Stimulated activated naive CD8-positive, alpha-beta T cell treated with anti-CD3 and anti-CD28 coated beads, Interleukin-15, Interleukin-2, amounts not matched to agents 100 ng/mL and 50 ng/mL, for 24 hours (primary cell): ENCODE data around the gene SLC6A14.

Source experiments
- H3K27ac Mint-ChIP-seq: one replicate; pipeline ENCODE4 v1.8.0; 2021; ENCODE audit warnings: mild to moderate bottlenecking, mixed read lengths
- H3K27me3 Mint-ChIP-seq: one replicate; pipeline ENCODE4 v1.8.0; 2021; ENCODE audit warnings: mixed read lengths
- H3K36me3 Mint-ChIP-seq: one replicate; pipeline ENCODE4 v1.8.0; 2021; ENCODE audit warnings: low read depth, mixed read lengths
- H3K4me1 Mint-ChIP-seq: one replicate; pipeline ENCODE4 v1.8.0; 2021; ENCODE audit warnings: low read depth, mixed read lengths
- H3K4me3 Mint-ChIP-seq: one replicate; pipeline ENCODE4 v1.8.0; 2021; ENCODE audit warnings: mild to moderate bottlenecking, mixed read lengths
- H3K9me3 Mint-ChIP-seq: one replicate; pipeline ENCODE4 v1.8.0; 2021; ENCODE audit warnings: mixed read lengths

SLC6A14 gene, protein sequence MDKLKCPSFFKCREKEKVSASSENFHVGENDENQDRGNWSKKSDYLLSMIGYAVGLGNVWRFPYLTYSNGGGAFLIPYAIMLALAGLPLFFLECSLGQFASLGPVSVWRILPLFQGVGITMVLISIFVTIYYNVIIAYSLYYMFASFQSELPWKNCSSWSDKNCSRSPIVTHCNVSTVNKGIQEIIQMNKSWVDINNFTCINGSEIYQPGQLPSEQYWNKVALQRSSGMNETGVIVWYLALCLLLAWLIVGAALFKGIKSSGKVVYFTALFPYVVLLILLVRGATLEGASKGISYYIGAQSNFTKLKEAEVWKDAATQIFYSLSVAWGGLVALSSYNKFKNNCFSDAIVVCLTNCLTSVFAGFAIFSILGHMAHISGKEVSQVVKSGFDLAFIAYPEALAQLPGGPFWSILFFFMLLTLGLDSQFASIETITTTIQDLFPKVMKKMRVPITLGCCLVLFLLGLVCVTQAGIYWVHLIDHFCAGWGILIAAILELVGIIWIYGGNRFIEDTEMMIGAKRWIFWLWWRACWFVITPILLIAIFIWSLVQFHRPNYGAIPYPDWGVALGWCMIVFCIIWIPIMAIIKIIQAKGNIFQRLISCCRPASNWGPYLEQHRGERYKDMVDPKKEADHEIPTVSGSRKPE

DNA sequence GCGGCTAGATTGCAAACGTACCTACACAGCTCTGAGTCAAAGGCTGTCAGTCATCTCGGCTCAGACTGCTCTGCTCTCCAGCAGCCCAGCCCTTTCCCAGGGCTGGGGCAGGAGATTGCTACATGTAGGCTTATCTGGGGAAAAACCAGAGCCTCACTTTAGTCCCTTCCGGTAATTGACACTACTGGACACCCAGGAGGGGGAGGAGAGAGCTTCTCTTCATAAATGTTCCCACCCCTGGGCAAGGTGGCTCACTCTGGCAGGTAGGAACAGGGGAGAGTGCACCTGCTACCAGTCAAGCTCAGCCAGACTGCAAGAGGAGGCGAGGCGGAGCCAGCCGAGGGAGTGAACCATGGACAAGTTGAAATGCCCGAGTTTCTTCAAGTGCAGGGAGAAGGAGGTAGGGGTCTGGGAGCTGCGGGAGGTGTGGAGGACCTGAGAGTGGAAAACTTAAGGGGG is at the start of gene SLC6A14:
SLC6A14 (plus strand) TSS at position 249 of the 459 bp plus-strand sequence; CDS start at position 353, 104 bp downstream.
- Mint-ChIP-seq H3K4me3 (no peak within 1 kb of the TSS), H3K27ac (no peak within 1 kb of the TSS), H3K36me3 (no peaks in the 10 kb centered on the region), H3K4me1 (no peaks in the 10 kb centered on the region), H3K9me3 (no peaks in the 10 kb centered on the region), H3K27me3 (no peaks in the 10 kb centered on the region)

DNA sequence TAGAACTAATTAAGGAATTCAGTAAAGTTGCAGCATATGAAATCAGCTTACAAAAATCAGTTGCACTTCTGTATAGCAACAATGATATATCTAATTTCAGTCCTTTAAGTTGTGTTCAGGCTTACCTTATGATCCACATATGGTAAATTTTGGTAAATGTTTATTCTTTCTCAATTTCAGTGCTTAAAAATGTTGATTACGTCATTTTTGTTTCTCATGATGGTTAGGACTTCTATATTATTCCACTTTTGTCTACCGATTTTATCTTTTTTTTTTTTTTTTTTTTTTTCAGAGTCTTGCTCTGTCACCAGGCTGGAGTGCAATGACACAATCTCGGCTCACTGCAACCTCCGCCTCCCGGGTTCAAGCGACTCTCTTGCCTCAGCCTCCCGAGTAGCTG is 40.7 kb upstream of the SLC6A14 start:
- Mint-ChIP-seq H3K4me1 (no peaks in the 10 kb centered on the region), H3K27ac (no peak overlapping the region), H3K36me3 (no peaks in the 10 kb centered on the region), H3K4me3 (no peak overlapping the region), H3K27me3 (no peaks in the 10 kb centered on the region), H3K9me3 (no peaks in the 10 kb centered on the region)

DNA sequence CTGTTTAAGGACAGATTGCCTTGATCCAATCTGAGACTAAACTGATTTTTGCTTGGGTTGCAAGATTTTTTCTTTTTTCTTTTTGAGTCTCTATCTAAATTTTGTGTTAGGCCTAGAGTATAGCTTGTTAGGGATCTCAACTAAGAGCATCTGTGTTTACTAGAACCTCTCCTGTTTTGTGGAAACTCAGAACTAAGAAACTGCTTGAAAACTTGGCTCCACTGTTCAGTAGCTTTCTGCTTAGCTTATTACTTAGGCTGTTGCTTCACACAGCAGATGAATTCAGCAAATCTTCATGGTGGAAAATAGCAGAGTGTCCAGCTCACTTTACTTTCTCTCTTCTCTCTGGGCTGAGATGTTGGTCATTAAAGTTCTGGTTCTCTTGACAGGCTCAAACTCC is 36.7 kb upstream of the SLC6A14 start:
- Mint-ChIP-seq H3K27ac (no peak overlapping the region), H3K4me3 (no peak overlapping the region), H3K27me3 (no peaks in the 10 kb centered on the region), H3K36me3 (no peaks in the 10 kb centered on the region), H3K9me3 (no peaks in the 10 kb centered on the region), H3K4me1 (no peaks in the 10 kb centered on the region)

DNA sequence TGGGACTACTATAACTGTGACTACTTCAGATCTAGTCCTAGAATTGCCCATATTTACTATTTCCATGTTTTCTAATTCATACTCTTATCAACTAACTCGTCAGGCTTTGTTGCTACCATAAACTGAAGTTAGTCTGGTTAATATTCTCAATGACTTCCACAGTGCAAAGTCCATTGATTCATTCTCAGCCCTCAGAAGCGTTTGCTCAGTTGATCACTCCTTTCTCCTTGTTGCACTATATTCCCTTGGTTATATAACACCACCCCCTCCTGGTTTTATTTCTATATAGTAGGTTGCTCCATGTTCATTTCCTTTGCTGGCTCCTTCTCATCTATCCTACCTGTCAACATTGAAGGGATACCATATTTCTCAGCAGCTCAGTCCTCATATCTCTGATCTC is 27.2 kb upstream of the SLC6A14 start:
- no peaks in the 10 kb centered on the region for H3K36me3 Mint-ChIP-seq

DNA sequence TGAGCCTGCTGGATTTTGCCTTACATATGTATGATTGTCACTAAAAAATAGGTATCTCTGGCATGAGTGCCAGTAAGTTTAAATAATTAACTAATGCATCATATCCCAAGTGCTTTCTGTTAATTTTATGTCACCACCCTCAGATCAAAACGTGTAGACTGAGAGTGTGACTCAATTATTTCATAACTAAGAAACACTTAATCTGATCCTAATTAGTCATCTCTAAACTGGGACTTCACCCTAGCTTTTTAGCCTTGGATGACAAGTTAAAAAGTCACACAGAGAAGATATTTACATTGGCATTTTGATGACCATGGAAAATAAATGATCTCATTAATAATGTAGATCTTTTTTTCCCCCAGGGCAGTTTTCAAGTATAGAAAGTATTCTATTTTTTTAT is 23.1 kb upstream of the SLC6A14 start:
- H3K4me1 Mint-ChIP-seq: no peaks in the 10 kb centered on the region
- H3K27me3 Mint-ChIP-seq: no peaks in the 10 kb centered on the region
- no peak overlapping the region for H3K4me3 Mint-ChIP-seq
- peaks cover 9% of the 10 kb centered on the region for H3K9me3 Mint-ChIP-seq
- no peak overlapping the region for H3K27ac Mint-ChIP-seq
- no peaks in the 10 kb centered on the region for H3K36me3 Mint-ChIP-seq

More for the DNA sequence above, 27.2 kb upstream of the SLC6A14 start:
- Mint-ChIP-seq H3K27ac (no peak overlapping the region), H3K4me1 (no peaks in the 10 kb centered on the region), H3K27me3 (no peaks in the 10 kb centered on the region), H3K4me3 (no peak overlapping the region), H3K9me3 (peaks cover 9% of the 10 kb centered on the region)

DNA sequence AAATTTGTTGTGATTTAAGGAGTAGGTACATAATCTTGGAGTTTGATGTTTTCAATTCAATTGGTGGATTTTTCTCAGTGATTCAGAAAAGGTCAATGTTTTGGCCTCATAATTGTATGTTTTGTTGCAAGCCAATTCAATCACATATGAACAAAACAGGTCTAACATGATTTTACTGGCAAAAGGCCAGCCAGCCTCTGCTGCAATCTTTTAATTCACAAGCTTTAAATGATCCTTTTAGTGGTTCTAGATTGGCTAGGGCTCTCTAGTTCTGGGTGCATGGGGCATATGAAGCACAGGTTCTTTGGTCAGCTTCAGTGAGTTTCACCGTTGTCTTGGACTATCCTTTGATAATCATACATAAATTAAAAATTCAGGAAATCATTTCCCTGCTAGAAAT is 19.2 kb upstream of the SLC6A14 start:
- H3K27me3 Mint-ChIP-seq: no peaks in the 10 kb centered on the region

DNA sequence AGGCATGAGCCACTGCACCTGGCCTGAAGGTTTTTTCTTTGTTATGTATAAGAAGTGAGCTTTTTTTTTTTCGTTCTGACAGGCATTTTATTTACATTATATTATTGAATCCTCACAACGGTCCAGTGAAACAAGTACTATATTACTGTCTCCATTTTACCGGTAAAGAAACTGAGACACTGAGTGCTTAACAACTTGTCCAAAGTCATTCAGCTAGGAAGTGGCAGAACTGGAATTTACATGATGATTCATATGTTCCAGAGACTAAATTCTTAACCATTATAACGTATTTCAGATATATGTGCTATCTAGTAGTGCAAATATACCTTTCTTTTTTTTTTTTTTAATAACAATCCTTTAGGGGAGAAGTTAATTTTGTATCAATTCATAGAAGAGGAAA is 18.4 kb upstream of the SLC6A14 start:
- H3K36me3 Mint-ChIP-seq: no peaks in the 10 kb centered on the region
- no peak overlapping the region for H3K4me3 Mint-ChIP-seq
- no peaks in the 10 kb centered on the region for H3K4me1 Mint-ChIP-seq
- H3K9me3 Mint-ChIP-seq: no peaks in the 10 kb centered on the region
- H3K27me3 Mint-ChIP-seq: no peaks in the 10 kb centered on the region
- H3K27ac Mint-ChIP-seq: no peak overlapping the region

More for the DNA sequence above, 19.2 kb upstream of the SLC6A14 start:
- Mint-ChIP-seq H3K27ac (no peak overlapping the region), H3K9me3 (no peaks in the 10 kb centered on the region), H3K4me1 (no peaks in the 10 kb centered on the region), H3K36me3 (no peaks in the 10 kb centered on the region), H3K4me3 (no peak overlapping the region)

DNA sequence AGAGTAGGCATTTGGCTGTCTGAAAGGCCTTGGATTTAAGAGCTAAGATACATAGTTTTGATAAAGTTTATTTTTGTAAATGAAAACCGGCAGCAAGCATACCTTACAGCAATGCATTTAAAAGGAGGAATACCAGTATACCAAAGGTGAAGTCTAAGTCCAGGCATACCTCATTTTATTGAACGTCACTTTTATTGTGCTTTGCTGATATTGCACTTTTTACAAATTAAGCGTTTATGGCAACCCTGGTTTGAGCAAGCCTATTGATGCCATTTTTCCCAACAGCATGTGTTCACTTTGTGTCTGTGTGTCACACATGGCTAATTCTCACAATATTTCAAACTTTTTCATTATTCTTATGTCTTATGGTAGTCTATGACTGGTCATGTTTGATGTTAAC is 8.4 kb upstream of the SLC6A14 start:
- no peak overlapping the region for H3K27ac Mint-ChIP-seq
- H3K9me3 Mint-ChIP-seq: no peaks in the 10 kb centered on the region
- H3K4me3 Mint-ChIP-seq: no peak overlapping the region
- no peaks in the 10 kb centered on the region for H3K36me3 Mint-ChIP-seq
- H3K4me1 Mint-ChIP-seq: no peaks in the 10 kb centered on the region
- H3K27me3 Mint-ChIP-seq: no peaks in the 10 kb centered on the region

DNA sequence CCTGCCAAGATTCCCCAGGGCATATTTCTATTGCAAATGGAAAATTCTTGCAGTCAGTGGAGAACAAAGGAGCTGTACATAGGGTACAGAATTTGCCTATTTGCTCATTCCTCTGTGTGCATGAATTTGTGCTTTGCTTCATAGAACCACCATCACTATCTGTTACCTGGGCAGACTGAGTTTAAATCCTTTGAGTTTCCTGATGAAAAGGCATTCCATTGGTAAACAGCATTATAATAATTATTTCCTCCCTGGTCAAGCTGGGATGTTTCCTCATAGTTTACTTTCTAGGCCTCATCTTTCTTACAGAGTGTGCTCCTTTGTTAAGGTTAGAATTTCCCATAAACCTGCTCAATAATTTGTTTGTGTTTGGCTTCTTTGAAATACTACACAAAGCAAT is 809 bp upstream of the SLC6A14 start:
- Mint-ChIP-seq H3K27me3 (no peaks in the 10 kb centered on the region), H3K27ac (no peak overlapping the region), H3K4me3 (no peak overlapping the region), H3K9me3 (no peaks in the 10 kb centered on the region), H3K4me1 (no peaks in the 10 kb centered on the region), H3K36me3 (no peaks in the 10 kb centered on the region)

DNA sequence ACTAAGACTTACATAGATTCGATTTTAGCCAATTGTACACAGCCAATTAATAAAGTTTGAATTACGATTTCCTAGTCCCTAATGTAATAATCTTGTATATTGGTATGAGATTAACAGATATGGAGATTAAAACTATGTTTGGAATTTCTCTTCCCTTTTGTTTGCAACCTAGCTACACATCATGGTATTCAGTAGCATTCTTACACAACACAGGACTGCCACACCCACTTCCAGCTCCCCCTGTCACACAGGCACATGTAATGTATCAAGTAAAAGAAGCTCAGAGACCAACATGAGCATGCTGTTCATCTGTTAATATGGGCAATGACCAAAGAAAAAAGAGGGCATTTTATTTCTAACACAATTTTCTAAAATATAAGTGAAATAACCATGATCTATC is 12.8 kb downstream of the SLC6A14 start:
- Mint-ChIP-seq H3K36me3 (no peaks in the 10 kb centered on the region), H3K27ac (no peak overlapping the region), H3K4me1 (no peaks in the 10 kb centered on the region), H3K9me3 (no peaks in the 10 kb centered on the region), H3K4me3 (no peak overlapping the region), H3K27me3 (no peaks in the 10 kb centered on the region)

DNA sequence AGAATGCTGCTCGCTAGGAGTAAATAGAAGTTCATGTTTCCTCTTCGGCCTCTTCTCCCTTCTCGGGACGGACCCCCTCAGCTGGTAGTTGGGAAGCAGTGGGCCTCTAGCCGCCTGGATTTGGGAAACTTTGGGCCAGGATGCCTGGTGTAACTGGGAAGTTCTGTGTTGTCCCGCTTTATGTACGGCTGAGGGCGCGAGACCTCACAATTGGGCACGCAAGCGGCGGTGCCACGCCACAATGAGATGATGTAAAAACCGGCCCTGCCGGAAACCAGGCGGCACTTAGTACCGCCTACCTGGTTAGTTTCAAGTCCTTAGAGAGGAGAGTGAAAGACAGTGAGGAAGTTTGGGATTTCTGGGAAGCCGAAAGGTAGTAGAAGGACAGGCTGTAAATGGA is 26.4 kb downstream of the SLC6A14 start, which contains the start of gene CT83:
CT83 (minus strand) TSS at position 155 of the 400 bp plus-strand sequence; CDS start at position 35, 120 bp downstream.
- Mint-ChIP-seq H3K36me3 (no peaks in the 10 kb centered on the region), H3K27ac (no peak within 1 kb of the TSS), H3K4me3 (no peak within 1 kb of the TSS), H3K27me3 (no peaks in the 10 kb centered on the region), H3K9me3 (no peaks in the 10 kb centered on the region), H3K4me1 (no peaks in the 10 kb centered on the region)

DNA sequence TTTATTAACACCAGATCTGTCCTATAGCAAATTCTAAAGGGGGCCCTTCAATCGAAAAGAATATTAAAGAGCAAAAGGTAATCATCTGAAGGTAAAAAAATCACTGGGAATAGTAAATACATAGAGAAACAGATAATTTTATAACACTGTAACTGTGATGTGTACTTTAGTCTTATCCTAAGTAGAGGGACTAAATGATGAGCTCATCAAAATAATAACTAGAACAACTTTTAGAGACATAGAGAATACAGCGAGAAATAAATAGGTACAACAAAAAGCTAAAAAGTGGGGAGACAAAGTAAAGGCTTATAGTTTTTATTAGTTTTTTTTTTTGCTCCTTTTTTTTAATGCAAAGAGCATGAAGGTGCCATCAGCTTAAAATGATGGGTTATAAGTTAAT is 43.7 kb downstream of the SLC6A14 start:
- H3K36me3 Mint-ChIP-seq: no peaks in the 10 kb centered on the region
- H3K27me3 Mint-ChIP-seq: no peaks in the 10 kb centered on the region
- H3K4me3 Mint-ChIP-seq: no peak overlapping the region
- no peaks in the 10 kb centered on the region for H3K4me1 Mint-ChIP-seq
- H3K27ac Mint-ChIP-seq: no peak overlapping the region
- H3K9me3 Mint-ChIP-seq: peaks cover 4% of the 10 kb centered on the region

DNA sequence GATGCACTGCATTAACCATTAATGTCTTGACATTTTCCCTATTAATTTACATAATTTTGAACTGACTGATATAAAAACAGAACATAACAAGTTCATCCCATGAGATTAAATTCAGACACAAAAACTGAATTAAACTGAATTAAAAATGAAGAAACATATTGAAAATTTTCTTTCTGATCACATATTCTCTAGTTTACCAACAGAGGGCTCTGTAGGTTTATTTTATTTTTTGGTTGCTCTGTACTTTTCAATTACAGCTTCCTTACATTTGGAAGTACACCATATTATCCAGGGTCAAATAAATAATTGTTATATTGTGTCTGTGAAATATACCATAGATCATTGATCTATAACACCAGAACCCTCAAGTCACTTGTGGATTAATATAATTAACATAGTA is 53.7 kb downstream of the SLC6A14 start:
- H3K4me3 Mint-ChIP-seq: no peak overlapping the region
- no peak overlapping the region for H3K27ac Mint-ChIP-seq
- H3K36me3 Mint-ChIP-seq: no peaks in the 10 kb centered on the region
- no peaks in the 10 kb centered on the region for H3K4me1 Mint-ChIP-seq
- no peaks in the 10 kb centered on the region for H3K9me3 Mint-ChIP-seq
- H3K27me3 Mint-ChIP-seq: no peaks in the 10 kb centered on the region

DNA sequence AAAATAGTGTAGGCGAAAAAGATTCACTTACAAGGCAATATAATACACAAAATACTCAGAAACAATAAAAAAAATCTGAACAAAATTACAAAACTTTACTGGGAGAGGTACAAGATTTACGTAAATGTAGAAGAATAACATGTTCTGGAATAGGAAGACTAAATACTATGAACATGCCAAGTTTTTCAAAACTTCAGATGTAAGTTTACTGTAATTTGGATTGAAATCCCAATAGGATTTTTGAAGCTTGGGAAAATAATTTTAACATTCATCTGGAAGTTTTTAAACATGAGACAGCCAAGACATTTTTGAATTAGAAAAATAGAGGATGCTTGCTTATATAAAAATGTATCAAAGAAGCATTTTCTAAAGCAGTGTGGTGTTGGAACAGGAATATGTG is 56.9 kb downstream of the SLC6A14 start:
- no peaks in the 10 kb centered on the region for H3K4me1 Mint-ChIP-seq
- H3K36me3 Mint-ChIP-seq: no peaks in the 10 kb centered on the region
- no peak overlapping the region for H3K4me3 Mint-ChIP-seq
- no peaks in the 10 kb centered on the region for H3K27me3 Mint-ChIP-seq
- no peaks in the 10 kb centered on the region for H3K9me3 Mint-ChIP-seq
- no peak overlapping the region for H3K27ac Mint-ChIP-seq

DNA sequence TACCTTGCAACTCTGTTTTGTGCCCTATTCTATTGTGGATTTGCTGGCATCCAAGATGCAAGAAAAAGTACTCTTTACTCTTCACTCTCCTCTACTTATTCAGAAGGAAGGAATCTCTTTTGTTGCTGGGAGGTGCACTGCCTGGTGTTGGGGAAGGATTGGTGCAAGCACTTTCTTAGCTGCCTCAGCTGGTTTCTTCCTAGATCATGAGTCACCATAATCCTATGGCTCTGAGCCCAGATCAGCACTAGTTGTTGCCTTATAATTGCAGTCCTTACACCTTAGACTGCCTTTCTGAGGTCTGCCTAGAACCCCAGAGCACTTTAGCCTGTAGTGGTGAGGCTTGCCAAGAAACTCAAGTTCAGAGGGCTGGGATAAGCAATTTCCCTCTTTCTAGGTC is 63.4 kb downstream of the SLC6A14 start:
- Mint-ChIP-seq H3K4me3 (no peak overlapping the region), H3K27me3 (no peaks in the 10 kb centered on the region), H3K9me3 (no peaks in the 10 kb centered on the region), H3K4me1 (no peaks in the 10 kb centered on the region), H3K27ac (no peak overlapping the region), H3K36me3 (no peaks in the 10 kb centered on the region)
